Measurements from ENCODE around the gene TM4SF18. TPM values are rescaled to one million over a fixed set of nuclear protein-coding genes. Genes with fewer than 3 reads are reported as not detected.

Gene TM4SF18
- total RNA-seq, 1 donor from 2014 or later, result 13.4 TPM

- intact Hi-C loops (cut with DNase I), result no loop called here
- H3K36me3 ChIP-seq, result peaks cover 19% of the 10 kb centered on the region
- H3K9me3 ChIP-seq, result no peaks in the 10 kb centered on the region
- H3K27ac ChIP-seq, result peak overlapping the region; percentile 86
- ATAC-seq, result no peak
- peak overlapping the region; percentile 56 for H3K4me3 ChIP-seq
- H3K4me1 ChIP-seq, result peaks cover 48% of the 10 kb centered on the region
- DNase-seq, result no peak
- no peaks in the 10 kb centered on the region for H3K27me3 ChIP-seq
- TF ChIP-seq CTCF (IDR thresholded peaks at IDR 0.05), result no peak
Observed at GRCh38 chr3:149374793-149375500, 41.5 kb upstream of the TM4SF18 start.

- H3K4me3 ChIP-seq, result peak overlapping the region; percentile 56
- intact Hi-C loops (cut with DNase I), result no loop called here
- no peak for ATAC-seq
- peaks cover 48% of the 10 kb centered on the region for H3K4me1 ChIP-seq
- TF ChIP-seq CTCF (IDR thresholded peaks at IDR 0.05), result no peak
- peaks cover 19% of the 10 kb centered on the region for H3K36me3 ChIP-seq
- H3K27me3 ChIP-seq, result no peaks in the 10 kb centered on the region
- H3K27ac ChIP-seq, result peak overlapping the region; percentile 51
- DNase-seq, result no peak
- no peaks in the 10 kb centered on the region for H3K9me3 ChIP-seq
Observed at GRCh38 chr3:149374391-149374790, 41.0 kb upstream of the TM4SF18 start.

GRCh38 chr3:149373235-149374125 lies 40.0 kb upstream of the TM4SF18 start:
- H3K36me3 ChIP-seq, result peaks cover 19% of the 10 kb centered on the region
- DNase-seq (no peak), ATAC-seq (peak; percentile 8)
- H3K27me3 ChIP-seq, result no peaks in the 10 kb centered on the region
- intact Hi-C loops (cut with DNase I), result no loop called here
- no peak for TF ChIP-seq CTCF (IDR thresholded peaks at IDR 0.05)
- no peaks in the 10 kb centered on the region for H3K9me3 ChIP-seq
- H3K4me1 ChIP-seq, result peaks cover 44% of the 10 kb centered on the region
- H3K4me3 ChIP-seq, result peak overlapping the region; percentile 56
- peak overlapping the region; percentile 51 for H3K27ac ChIP-seq

GRCh38 chr3:149371723-149372114 lies 38.3 kb upstream of the TM4SF18 start:
- TF ChIP-seq CTCF (IDR thresholded peaks at IDR 0.05), result no peak
- intact Hi-C loops (cut with DNase I), result no loop called here
- Histone ChIP-seq H3K9me3 (no peaks in the 10 kb centered on the region), H3K27ac (peak overlapping the region; percentile 27), H3K4me1 (peaks cover 34% of the 10 kb centered on the region), H3K27me3 (no peaks in the 10 kb centered on the region), H3K36me3 (peaks cover 19% of the 10 kb centered on the region), H3K4me3 (peak overlapping the region; percentile 2)
- ATAC-seq, result no peak
- DNase-seq, result no peak

GRCh38 chr3:149371001-149371722 lies 37.7 kb upstream of the TM4SF18 start:
- Histone ChIP-seq H3K4me1 (peaks cover 34% of the 10 kb centered on the region), H3K9me3 (no peaks in the 10 kb centered on the region), H3K36me3 (peaks cover 19% of the 10 kb centered on the region), H3K27me3 (no peaks in the 10 kb centered on the region), H3K27ac (peak overlapping the region; percentile 27), H3K4me3 (peak overlapping the region; percentile 2)
- intact Hi-C loops (cut with DNase I), result no loop called here
- DNase-seq (no peak), ATAC-seq (peak; percentile 35)
- TF ChIP-seq CTCF (IDR thresholded peaks at IDR 0.05), result no peak
